Mucosa of rectum (tissue), 2 donors: ENCODE data around the gene PDE4B.
A peak's percentile ranks its signal among the peaks of the same experiment; 100 is the strongest.

Source experiments
- H3K27ac ChIP-seq, 2 donors: one replicate each; pipeline ENCODE4 v1.7.0; 2013; ENCODE audit warnings: inconsistent platforms in 2 of 2, low read depth in 2 of 2, low read length in 2 of 2
- H3K27me3 ChIP-seq, 2 donors: one replicate each; pipeline ENCODE4 v1.7.0; 2013; ENCODE audit warnings: low read length in 2 of 2; ENCODE audit not compliant: control insufficient read depth in 2 of 2, insufficient read depth in 2 of 2
- H3K36me3 ChIP-seq, 2 donors: one replicate each; pipeline ENCODE4 v1.7.0; 2013; ENCODE audit warnings: low read length in 2 of 2; ENCODE audit not compliant: control insufficient read depth in 2 of 2, insufficient read depth in 2 of 2
- H3K4me1 ChIP-seq, 2 donors: one replicate each; pipeline ENCODE4 v1.7.0; 2013; ENCODE audit warnings: low read length in 2 of 2, mild to moderate bottlenecking in 1 of 2; ENCODE audit not compliant: control insufficient read depth in 2 of 2, insufficient read depth in 2 of 2
- H3K4me3 ChIP-seq, 2 donors: one replicate each; pipeline ENCODE4 v1.7.0; 2013; ENCODE audit warnings: low read length in 2 of 2
- H3K9ac ChIP-seq, 2 donors: one replicate each; pipeline ENCODE4 v1.7.0; 2013; ENCODE audit warnings: low read length in 2 of 2, low read depth in 1 of 2, mild to moderate bottlenecking in 1 of 2
- H3K9me3 ChIP-seq, 2 donors: one replicate each; pipeline ENCODE4 v1.7.0; 2013; ENCODE audit warnings: low read length in 2 of 2; ENCODE audit not compliant: control insufficient read depth in 2 of 2
- donor health status: healthy.
- donor health status: Normal muscosa, but diverticular disease.

PDE4B gene

GRCh38 chr1:65769636-65770035, 23.1 kb upstream of the PDE4B start:
- H3K27ac ChIP-seq = no peak overlapping the region
- H3K9ac ChIP-seq = no peak overlapping the region
- H3K27me3 ChIP-seq = no peaks in the 10 kb centered on the region
- no peaks in the 10 kb centered on the region for H3K4me1 ChIP-seq
- no peaks in the 10 kb centered on the region for H3K9me3 ChIP-seq
- H3K4me3 ChIP-seq = no peak overlapping the region
- no peaks in the 10 kb centered on the region for H3K36me3 ChIP-seq

- H3K9ac ChIP-seq = no peak overlapping the region
- no peaks in the 10 kb centered on the region for H3K36me3 ChIP-seq
- no peaks in the 10 kb centered on the region for H3K4me1 ChIP-seq
- no peaks in the 10 kb centered on the region for H3K9me3 ChIP-seq
- H3K27me3 ChIP-seq = no peaks in the 10 kb centered on the region
- no peak overlapping the region for H3K27ac ChIP-seq
- no peak overlapping the region for H3K4me3 ChIP-seq
Measured at GRCh38 chr1:65772607-65773006, 20.1 kb upstream of the PDE4B start.

- no peaks in the 10 kb centered on the region for H3K4me1 ChIP-seq
- H3K27me3 ChIP-seq = no peaks in the 10 kb centered on the region
- no peak overlapping the region for H3K27ac ChIP-seq
- no peaks in the 10 kb centered on the region for H3K9me3 ChIP-seq
- H3K4me3 ChIP-seq = no peak overlapping the region
- H3K36me3 ChIP-seq = no peaks in the 10 kb centered on the region
- H3K9ac ChIP-seq = no peak overlapping the region
Measured at GRCh38 chr1:65773391-65774123, 19.1 kb upstream of the PDE4B start.

DNA sequence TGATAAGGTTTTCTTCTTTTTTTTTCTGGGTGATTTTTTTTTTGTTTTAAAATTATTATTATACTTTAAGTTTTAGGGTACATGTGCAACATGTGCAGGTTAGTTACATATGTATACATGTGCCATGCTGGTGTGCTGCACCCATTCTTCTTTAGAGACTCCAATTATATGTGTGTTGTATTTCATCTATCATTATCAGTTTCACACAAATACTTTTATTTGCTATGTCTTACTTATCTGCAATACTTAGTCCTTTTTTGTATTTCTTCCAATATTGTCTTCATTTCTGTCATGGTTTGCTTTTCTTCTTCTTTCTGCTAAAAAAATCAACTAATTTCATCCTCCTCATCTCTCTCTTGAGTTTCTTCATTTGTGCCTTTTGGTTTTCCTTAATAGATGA, 3.9 kb upstream of the PDE4B start:
- no peaks in the 10 kb centered on the region for H3K36me3 ChIP-seq
- peaks cover 2 to 3% of the 10 kb centered on the region in 2 donors for H3K4me1 ChIP-seq
- H3K27ac ChIP-seq = no peak overlapping the region
- H3K9me3 ChIP-seq = peaks cover 0 to 5% of the 10 kb centered on the region in 2 donors
- H3K9ac ChIP-seq = no peak overlapping the region
- no peak overlapping the region for H3K4me3 ChIP-seq
- peaks cover 15 to 20% of the 10 kb centered on the region in 2 donors for H3K27me3 ChIP-seq

GRCh38 chr1:65791396-65791795, 1.3 kb upstream of the PDE4B start:
- Histone ChIP-seq H3K9me3 (peaks cover 0 to 5% of the 10 kb centered on the region in 2 donors), H3K4me3 (no peak overlapping the region)

DNA sequence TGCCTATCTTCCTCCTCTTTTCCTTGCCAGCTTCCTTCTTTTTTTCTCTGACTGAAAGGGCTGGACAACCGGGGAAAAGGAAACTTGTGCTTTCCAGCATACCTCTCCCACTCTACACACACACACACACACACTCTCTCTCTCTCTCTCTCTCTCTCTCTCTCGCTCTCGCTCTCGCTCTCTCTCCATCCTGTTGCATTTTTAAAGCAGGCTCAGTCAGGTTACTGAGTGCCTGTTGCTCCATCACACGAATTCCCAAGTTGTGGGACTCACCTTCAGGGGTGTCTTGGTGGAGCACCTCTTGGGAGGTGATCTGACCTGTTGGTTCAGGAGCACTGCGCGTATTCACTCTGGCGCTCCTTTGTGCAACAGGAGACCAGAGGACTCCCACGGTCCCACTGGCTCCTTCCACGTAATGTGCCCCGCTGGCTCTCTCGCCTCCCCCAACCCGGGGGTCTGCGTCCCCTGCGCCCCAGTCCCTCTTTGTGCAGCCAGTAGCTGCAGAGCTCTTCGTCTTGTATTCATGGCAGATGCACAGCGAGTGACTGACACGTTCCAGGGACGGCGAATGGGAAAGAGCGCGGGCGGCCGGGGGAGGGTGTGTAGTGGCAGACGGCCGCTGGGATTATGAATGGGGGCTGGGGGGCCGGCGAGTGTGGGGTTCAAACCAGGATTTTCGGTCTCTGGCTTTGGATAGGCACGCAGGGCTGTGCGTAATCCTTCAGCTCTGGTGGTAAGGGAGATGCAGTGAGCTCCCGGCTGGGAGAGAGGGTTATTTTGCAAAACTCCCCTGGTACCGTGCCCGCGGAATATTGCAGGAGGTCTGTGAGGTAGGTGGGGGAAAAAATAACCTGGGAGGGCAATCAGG, 660 bp upstream of the PDE4B start:
- peaks cover 21 to 30% of the 10 kb centered on the region in 2 donors for H3K27me3 ChIP-seq
- no peak overlapping the region for H3K27ac ChIP-seq
- peaks cover 0 to 5% of the 10 kb centered on the region in 2 donors for H3K9me3 ChIP-seq
- H3K36me3 ChIP-seq = no peaks in the 10 kb centered on the region
- peaks cover 2 to 3% of the 10 kb centered on the region in 2 donors for H3K4me1 ChIP-seq
- H3K9ac ChIP-seq = no peak overlapping the region
- H3K4me3 ChIP-seq = peak overlapping the region; percentile 38 to 57

More at GRCh38 chr1:65791396-65791795, 1.3 kb upstream of the PDE4B start:
- Histone ChIP-seq H3K27me3 (peaks cover 21 to 30% of the 10 kb centered on the region in 2 donors), H3K9ac (no peak overlapping the region), H3K4me1 (peaks cover 2 to 3% of the 10 kb centered on the region in 2 donors), H3K36me3 (no peaks in the 10 kb centered on the region), H3K27ac (no peak overlapping the region)

GRCh38 chr1:65793359-65793732, 651 bp downstream of the PDE4B start:
- Histone ChIP-seq H3K4me1 (peaks cover 2 to 3% of the 10 kb centered on the region in 2 donors), H3K4me3 (peak overlapping the region; percentile 31 to 57), H3K9ac (no peak overlapping the region), H3K36me3 (no peaks in the 10 kb centered on the region), H3K27ac (no peak overlapping the region), H3K9me3 (peaks cover 0 to 5% of the 10 kb centered on the region in 2 donors), H3K27me3 (peaks cover 21 to 32% of the 10 kb centered on the region in 2 donors)

- H3K36me3 ChIP-seq = no peaks in the 10 kb centered on the region
- H3K27me3 ChIP-seq = peaks cover 21 to 32% of the 10 kb centered on the region in 2 donors
- no peak overlapping the region for H3K27ac ChIP-seq
- no peak overlapping the region for H3K4me3 ChIP-seq
- no peak overlapping the region for H3K9ac ChIP-seq
- H3K9me3 ChIP-seq = no peaks in the 10 kb centered on the region
- H3K4me1 ChIP-seq = peaks cover 2 to 3% of the 10 kb centered on the region in 2 donors
Measured at GRCh38 chr1:65795311-65795710, 2.6 kb downstream of the PDE4B start.

GRCh38 chr1:65799601-65800000, 6.9 kb downstream of the PDE4B start:
- Histone ChIP-seq H3K36me3 (no peaks in the 10 kb centered on the region), H3K27me3 (peaks cover 5 to 7% of the 10 kb centered on the region in 2 donors), H3K9me3 (no peaks in the 10 kb centered on the region), H3K4me3 (no peak overlapping the region), H3K9ac (no peak overlapping the region), H3K27ac (no peak overlapping the region), H3K4me1 (no peaks in the 10 kb centered on the region)

GRCh38 chr1:65804584-65804983, 11.9 kb downstream of the PDE4B start:
- H3K27ac ChIP-seq = no peak overlapping the region
- H3K9me3 ChIP-seq = no peaks in the 10 kb centered on the region
- H3K4me3 ChIP-seq = no peak overlapping the region

More at GRCh38 chr1:65804584-65804983, 11.9 kb downstream of the PDE4B start:
- no peaks in the 10 kb centered on the region for H3K36me3 ChIP-seq
- H3K27me3 ChIP-seq = no peaks in the 10 kb centered on the region
- H3K9ac ChIP-seq = no peak overlapping the region
- no peaks in the 10 kb centered on the region for H3K4me1 ChIP-seq
